ENCODE data around the gene MAGED4B. TPM values are rescaled to one million over a fixed set of nuclear protein-coding genes. Genes with fewer than 3 reads are reported as not detected.
A peak's percentile ranks its signal among the peaks of the same experiment; 100 is the strongest.
"Not testable (repeated sequence)": the region's sequence is repeated elsewhere in the genome, so short reads cannot be mapped to it uniquely, and the experiment has no call there.

MAGED4B gene
- 73.9 TPM for polyA plus RNA-seq (2013, experiment 1 of 2)
- 63.7 TPM for polyA plus RNA-seq (2013, experiment 2 of 2)

- WGBS: no CpG with 5 or more reads among the region's 56 CpGs
- H3K9me3 ChIP-seq (ENCODE audit: insufficient read depth, low read depth, low read length); H3K27ac ChIP-seq (ENCODE audit: low read depth, low read length); H3K36me3 ChIP-seq (ENCODE audit: insufficient read depth, low read length); H3K27me3 ChIP-seq (ENCODE audit: insufficient read depth, low read length); H3K4me1 ChIP-seq (ENCODE audit: insufficient read depth, low read length); H3K9ac ChIP-seq (ENCODE audit: low read depth, low read length); H3K4me3 ChIP-seq (ENCODE audit: low read length): not testable (repeated sequence)
Observed at GRCh38 chrX:52068666-52069640, at the start of gene MAGED4B. Gene MAGED4B (minus strand): TSS chrX:52069183. CDS start chrX:52068172, 1,011 bp downstream.

GRCh38 chrX:52118262-52118661, 49.3 kb upstream of the MAGED4B start:
- Histone ChIP-seq H3K9ac (ENCODE audit: low read depth, low read length) (no peak overlapping the region), H3K27me3 (ENCODE audit: insufficient read depth, low read length) (no peaks in the 10 kb centered on the region), H3K4me3 (ENCODE audit: low read length) (no peak overlapping the region), H3K36me3 (ENCODE audit: insufficient read depth, low read length) (no peaks in the 10 kb centered on the region), H3K4me1 (ENCODE audit: insufficient read depth, low read length) (no peaks in the 10 kb centered on the region), H3K27ac (ENCODE audit: low read depth, low read length) (no peak overlapping the region), H3K9me3 (ENCODE audit: insufficient read depth, low read depth, low read length) (no peaks in the 10 kb centered on the region)
- no CpG with 5 or more reads among the region's 3 CpGs for WGBS

- Histone ChIP-seq H3K9ac (ENCODE audit: low read depth, low read length) (no peak overlapping the region), H3K4me3 (ENCODE audit: low read length) (no peak overlapping the region), H3K27ac (ENCODE audit: low read depth, low read length) (no peak overlapping the region), H3K9me3 (ENCODE audit: insufficient read depth, low read depth, low read length) (no peaks in the 10 kb centered on the region), H3K36me3 (ENCODE audit: insufficient read depth, low read length) (no peaks in the 10 kb centered on the region), H3K27me3 (ENCODE audit: insufficient read depth, low read length) (no peaks in the 10 kb centered on the region), H3K4me1 (ENCODE audit: insufficient read depth, low read length) (no peaks in the 10 kb centered on the region)
- 80% methylated on average over 4 of the region's 4 CpGs for WGBS
Observed at GRCh38 chrX:52082578-52082977, 13.6 kb upstream of the MAGED4B start.

- no peaks in the 10 kb centered on the region for H3K36me3 ChIP-seq (ENCODE audit: insufficient read depth, low read length)
- no peak overlapping the region for H3K4me3 ChIP-seq (ENCODE audit: low read length)
- no peaks in the 10 kb centered on the region for H3K4me1 ChIP-seq (ENCODE audit: insufficient read depth, low read length)
- no peaks in the 10 kb centered on the region for H3K27me3 ChIP-seq (ENCODE audit: insufficient read depth, low read length)
- H3K27ac ChIP-seq (ENCODE audit: low read depth, low read length): no peak overlapping the region
- 100% methylated on average over 1 of the region's 1 CpG for WGBS
- no peaks in the 10 kb centered on the region for H3K9me3 ChIP-seq (ENCODE audit: insufficient read depth, low read depth, low read length)
- no peak overlapping the region for H3K9ac ChIP-seq (ENCODE audit: low read depth, low read length)
Observed at GRCh38 chrX:52078131-52078530, 9.1 kb upstream of the MAGED4B start.

GRCh38 chrX:52042288-52042687, 26.7 kb downstream of the MAGED4B start:
- H3K9me3 ChIP-seq (ENCODE audit: insufficient read depth, low read depth, low read length); H3K27me3 ChIP-seq (ENCODE audit: insufficient read depth, low read length); H3K27ac ChIP-seq (ENCODE audit: low read depth, low read length); H3K36me3 ChIP-seq (ENCODE audit: insufficient read depth, low read length); H3K4me1 ChIP-seq (ENCODE audit: insufficient read depth, low read length); H3K9ac ChIP-seq (ENCODE audit: low read depth, low read length); H3K4me3 ChIP-seq (ENCODE audit: low read length): not testable (repeated sequence)
- WGBS: no CpG with 5 or more reads among the region's 6 CpGs

- WGBS: 85% methylated on average over 1 of the region's 1 CpG
- Histone ChIP-seq H3K27me3 (ENCODE audit: insufficient read depth, low read length) (no peaks in the 10 kb centered on the region), H3K9me3 (ENCODE audit: insufficient read depth, low read depth, low read length) (no peaks in the 10 kb centered on the region)
Observed at GRCh38 chrX:52034211-52034610, 34.8 kb downstream of the MAGED4B start.

GRCh38 chrX:52031371-52031770, 37.6 kb downstream of the MAGED4B start:
- WGBS: 100% methylated on average over 1 of the region's 2 CpGs

More at GRCh38 chrX:52034211-52034610, 34.8 kb downstream of the MAGED4B start:
- Histone ChIP-seq H3K36me3 (ENCODE audit: insufficient read depth, low read length) (no peaks in the 10 kb centered on the region), H3K27ac (ENCODE audit: low read depth, low read length) (no peak overlapping the region), H3K9ac (ENCODE audit: low read depth, low read length) (no peak overlapping the region), H3K4me3 (ENCODE audit: low read length) (no peak overlapping the region), H3K4me1 (ENCODE audit: insufficient read depth, low read length) (no peaks in the 10 kb centered on the region)

GRCh38 chrX:52015794-52016193, 53.2 kb downstream of the MAGED4B start:
- WGBS: 17% methylated on average over 3 of the region's 3 CpGs
- peak overlapping the region; percentile 41; the same call in 1 of the 2 replicates for H3K9ac ChIP-seq (ENCODE audit: low read depth, low read length)
- H3K9me3 ChIP-seq (ENCODE audit: insufficient read depth, low read depth, low read length): no peaks in the 10 kb centered on the region
- no peaks in the 10 kb centered on the region for H3K27me3 ChIP-seq (ENCODE audit: insufficient read depth, low read length)
- peak overlapping the region; percentile 93 for H3K27ac ChIP-seq (ENCODE audit: low read depth, low read length)
- H3K4me3 ChIP-seq (ENCODE audit: low read length): no peak overlapping the region
- H3K4me1 ChIP-seq (ENCODE audit: insufficient read depth, low read length): peaks cover 31% of the 10 kb centered on the region
- H3K36me3 ChIP-seq (ENCODE audit: insufficient read depth, low read length): no peaks in the 10 kb centered on the region

More at GRCh38 chrX:52031371-52031770, 37.6 kb downstream of the MAGED4B start:
- Histone ChIP-seq H3K4me1 (ENCODE audit: insufficient read depth, low read length) (no peaks in the 10 kb centered on the region), H3K27me3 (ENCODE audit: insufficient read depth, low read length) (no peaks in the 10 kb centered on the region), H3K36me3 (ENCODE audit: insufficient read depth, low read length) (no peaks in the 10 kb centered on the region), H3K9me3 (ENCODE audit: insufficient read depth, low read depth, low read length) (no peaks in the 10 kb centered on the region), H3K4me3 (ENCODE audit: low read length) (no peak overlapping the region), H3K9ac (ENCODE audit: low read depth, low read length) (no peak overlapping the region), H3K27ac (ENCODE audit: low read depth, low read length) (no peak overlapping the region)
